Stimulated activated CD4-positive, alpha-beta T cell treated with anti-CD3 and anti-CD28 coated beads, TNF-alpha, amount 100 ng/mL, for 48 hours (primary cell): Measurements from ENCODE around the gene NAT14.

Source experiments
- DNase-seq, 3 donors: peaks; one replicate each; pipeline ENCODE4 v3.0.0-alpha.2; 2020; ENCODE audit warnings: low read depth in 3 of 3

The NAT14 gene

GRCh38 chr19:55536366-55536765, 51.4 kb downstream of the NAT14 start:
- no peak for DNase-seq
